HG02642 (cell line): ENCODE data around the gene CDKAL1.
"Not testable (repeated sequence)": the region's sequence is repeated elsewhere in the genome, so short reads cannot be mapped to it uniquely, and the experiment has no call there.

Experiments used
- ATAC-seq: cut with Tn5 transposase; IDR thresholded peaks from one replicate; pipeline ENCODE4 v1.9.1; 2021; ENCODE audit warnings: mild to moderate bottlenecking; ENCODE audit not compliant: unreplicated experiment, poor library complexity

CDKAL1 gene

DNA sequence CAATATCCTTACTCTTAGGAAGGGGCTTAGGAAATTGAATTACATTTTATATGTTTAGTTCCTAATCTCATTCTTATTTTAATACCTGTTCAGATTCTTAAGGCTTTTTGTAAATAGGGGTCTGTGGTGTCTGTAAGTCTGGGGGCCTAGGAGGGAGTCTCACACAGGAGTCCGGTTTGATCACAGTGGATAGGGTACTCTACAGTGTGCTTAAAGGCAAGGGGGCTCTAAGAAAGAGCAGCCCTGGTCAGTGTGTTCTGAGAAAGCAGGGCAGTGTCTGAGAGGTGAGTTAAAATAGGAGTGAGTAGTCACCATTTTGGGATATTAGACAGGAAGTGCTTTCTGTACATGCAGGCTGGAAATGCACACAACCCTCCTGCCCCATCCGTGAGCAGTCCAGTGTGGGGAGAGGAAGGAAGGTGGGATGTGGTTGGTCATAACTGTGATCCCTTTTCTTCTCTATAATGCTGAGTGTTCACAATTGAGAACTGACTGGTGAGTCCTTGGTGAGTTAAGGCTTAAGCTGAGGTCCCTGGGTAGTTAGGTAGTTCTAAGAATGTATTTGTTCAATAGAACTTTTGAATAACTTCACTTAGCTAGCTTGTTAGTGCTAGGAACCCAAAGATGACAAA is 50.0 kb downstream of the CDKAL1 start:
- no peak for ATAC-seq

DNA sequence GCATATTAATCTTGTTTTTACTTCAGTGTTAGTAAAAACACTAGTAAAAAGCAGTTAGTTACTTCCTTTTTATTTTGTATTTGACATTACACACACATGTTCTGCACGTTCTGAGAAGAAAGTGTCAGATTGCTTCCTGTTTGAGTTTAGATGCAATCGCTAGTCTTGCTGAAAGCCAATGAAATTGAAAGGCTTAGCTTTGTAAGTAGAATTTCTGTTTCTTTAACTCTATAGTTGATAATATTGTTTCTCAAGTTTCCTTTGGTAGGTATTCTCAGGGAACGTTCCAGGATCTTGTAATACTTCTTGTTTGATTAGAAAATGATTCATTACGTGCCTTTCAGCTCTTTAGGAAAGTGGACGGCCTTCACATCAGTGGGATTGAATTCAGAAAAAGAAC is 55.0 kb downstream of the CDKAL1 start:
- ATAC-seq = no peak

GRCh38 chr6:20590476-20590875 is 56.2 kb downstream of the CDKAL1 start:
- ATAC-seq = not testable (repeated sequence)

- not testable (repeated sequence) for ATAC-seq
Observed at GRCh38 chr6:20594299-20594853, 60.1 kb downstream of the CDKAL1 start.

- ATAC-seq = no peak
Observed at GRCh38 chr6:20599302-20600051, 65.2 kb downstream of the CDKAL1 start.

DNA sequence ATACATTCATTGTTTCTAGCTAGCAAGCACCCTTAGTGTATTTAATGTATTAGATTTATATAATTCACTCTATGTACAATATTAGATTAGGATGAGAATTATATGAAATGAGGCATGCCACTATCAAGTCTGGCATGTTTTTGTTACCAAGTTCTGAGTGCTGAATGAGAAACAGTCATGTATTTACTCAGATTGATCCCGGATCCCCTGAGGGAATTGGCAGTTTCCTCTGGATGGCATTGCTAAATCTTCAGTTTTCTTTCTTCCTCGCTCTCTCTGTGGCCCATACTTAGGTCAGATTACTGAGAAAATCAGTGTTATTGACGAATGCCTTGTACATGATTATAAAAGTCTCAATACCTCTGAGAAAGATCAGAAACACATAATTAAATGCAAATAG is 66.6 kb downstream of the CDKAL1 start:
- no peak for ATAC-seq

- no peak for ATAC-seq
Observed at GRCh38 chr6:20604159-20604558, 69.9 kb downstream of the CDKAL1 start.

DNA sequence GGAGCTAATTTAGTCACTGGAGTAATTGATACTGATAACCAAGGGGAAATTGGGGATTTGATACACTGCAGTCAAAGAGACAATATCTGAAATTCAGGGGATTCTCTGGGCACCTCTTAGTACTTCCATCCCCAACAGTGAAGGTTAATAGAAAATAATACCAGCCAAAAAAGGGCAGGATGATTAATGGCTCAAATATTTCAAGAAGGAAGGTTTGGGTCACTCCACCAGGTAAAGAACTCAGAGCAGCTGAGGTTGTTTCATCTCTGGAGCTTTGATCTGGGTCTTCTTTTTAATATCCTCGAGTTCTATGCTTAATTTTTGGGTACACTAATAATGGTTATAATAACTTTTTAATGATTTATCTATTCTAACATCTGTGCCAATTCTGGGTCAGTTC is 70.8 kb downstream of the CDKAL1 start:
- no peak for ATAC-seq

- no peak for ATAC-seq
Observed at GRCh38 chr6:20605581-20605980, 71.3 kb downstream of the CDKAL1 start.

DNA sequence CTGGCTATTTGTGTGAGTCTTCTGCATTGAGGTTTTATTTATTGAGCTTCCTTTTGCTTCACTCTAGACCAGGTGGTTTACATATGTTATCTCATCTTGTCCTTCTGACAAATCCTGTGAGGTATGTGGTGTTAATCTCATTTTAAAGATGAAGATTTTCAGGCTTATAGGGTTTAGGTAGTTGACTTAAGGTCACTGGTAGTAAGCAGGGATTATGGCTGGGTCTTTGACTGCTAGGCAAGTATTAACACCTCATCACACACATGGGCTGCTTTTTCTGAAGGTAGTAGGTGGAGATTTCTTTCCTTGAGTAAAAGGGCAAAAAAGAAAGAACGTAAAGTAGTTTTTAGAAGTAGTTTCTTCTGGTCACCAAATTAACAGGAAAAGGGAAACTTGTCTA is 72.6 kb downstream of the CDKAL1 start:
- no peak for ATAC-seq

GRCh38 chr6:20608356-20608755 is 74.1 kb downstream of the CDKAL1 start:
- ATAC-seq = no peak

GRCh38 chr6:20608905-20609304 is 74.6 kb downstream of the CDKAL1 start:
- no peak for ATAC-seq

- ATAC-seq = not testable (repeated sequence)
Observed at GRCh38 chr6:20609924-20610323, 75.7 kb downstream of the CDKAL1 start.

- ATAC-seq = no peak
Observed at GRCh38 chr6:20610636-20611370, 76.5 kb downstream of the CDKAL1 start.

DNA sequence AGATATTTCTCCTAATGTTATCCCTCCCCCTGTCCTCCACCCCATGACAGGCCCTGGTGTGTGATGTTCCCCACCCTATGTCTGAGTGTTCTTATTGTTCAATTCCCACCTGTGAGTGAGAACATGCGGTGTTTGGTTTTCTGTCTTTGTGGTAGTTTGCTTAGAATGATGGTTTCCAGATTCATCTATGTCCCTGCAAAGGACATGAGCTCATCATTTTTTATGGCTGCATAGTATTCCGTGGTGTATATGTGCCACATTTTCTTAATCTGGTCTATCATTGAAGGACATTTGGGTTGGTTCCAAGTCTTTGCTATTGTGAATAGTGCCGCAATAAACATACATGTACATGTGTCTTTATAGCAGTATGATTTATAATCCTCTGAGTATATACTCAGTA is 83.3 kb downstream of the CDKAL1 start:
- not testable (repeated sequence) for ATAC-seq

GRCh38 chr6:20620043-20620442 is 85.8 kb downstream of the CDKAL1 start:
- no peak for ATAC-seq

DNA sequence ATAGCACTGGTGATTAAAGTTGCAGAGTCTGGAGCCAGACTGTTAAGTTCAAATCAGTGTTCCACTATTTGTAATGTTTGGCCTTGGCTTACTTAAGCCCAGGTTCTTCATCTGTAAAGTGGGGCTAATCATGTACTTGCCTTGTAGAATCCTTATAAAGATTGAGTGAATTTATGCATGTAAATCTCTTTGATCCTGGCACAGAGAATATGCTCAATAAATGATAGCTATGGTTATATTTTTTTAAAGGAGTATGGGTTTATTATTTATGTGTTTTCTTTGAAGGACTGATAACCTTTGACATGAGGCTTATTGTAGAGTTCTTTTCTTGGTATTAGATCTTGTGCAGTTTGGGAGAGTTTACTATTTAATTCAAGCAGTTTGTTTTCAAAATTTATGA is 89.5 kb downstream of the CDKAL1 start:
- ATAC-seq = no peak

GRCh38 chr6:20626165-20626564 is 91.9 kb downstream of the CDKAL1 start:
- no peak for ATAC-seq

DNA sequence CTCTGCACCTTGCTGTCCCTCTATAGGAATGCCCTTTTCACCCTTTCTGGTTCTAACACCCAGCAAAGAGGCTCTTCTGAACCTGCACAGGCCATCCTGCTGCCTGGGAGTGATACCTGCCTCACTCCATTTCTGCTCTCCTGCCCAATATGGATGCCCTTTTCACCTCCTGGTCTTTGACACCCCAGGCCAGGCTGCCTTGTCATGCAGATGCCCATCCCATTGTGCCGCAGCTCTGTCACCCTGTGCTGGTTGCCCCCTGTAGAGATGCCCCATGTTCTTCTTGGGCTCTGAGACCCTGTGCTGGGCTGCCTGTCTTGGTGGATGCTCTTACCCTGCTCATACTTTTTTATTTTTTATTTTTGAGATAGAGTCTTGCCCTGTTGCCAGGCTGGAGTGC is 95.3 kb downstream of the CDKAL1 start:
- no peak for ATAC-seq

DNA sequence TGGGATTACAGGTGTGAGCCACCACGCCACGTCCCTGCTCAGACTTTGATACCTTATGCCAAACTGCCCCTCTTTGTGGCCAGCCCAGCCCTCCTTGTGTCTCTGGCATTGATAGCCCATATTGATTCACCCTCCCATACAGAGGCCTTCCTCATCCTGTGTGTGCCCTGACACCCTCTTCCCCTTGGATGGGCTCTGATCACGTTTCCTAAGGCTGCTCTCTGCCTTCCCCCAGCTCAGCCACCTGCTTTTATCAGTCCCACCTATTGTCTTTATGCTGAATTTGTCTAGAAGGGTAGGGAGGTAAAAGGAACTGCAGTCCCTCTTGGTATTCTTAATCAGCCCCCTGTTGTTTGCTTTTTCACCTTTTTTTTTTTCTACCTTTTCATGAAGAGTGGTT is 95.9 kb downstream of the CDKAL1 start:
- ATAC-seq = no peak
